Endothelial cell of umbilical vein (primary cell): ENCODE results near the gene CYB5R2. TPM values are rescaled to one million over a fixed set of nuclear protein-coding genes. Genes with fewer than 3 reads are reported as not detected.

Experiments used
- BruUV-seq: library from RNA; stranded (reverse); fragments of 400-500 nt; replicated peaks from 2 replicates; lab custom pipeline; 2021; lab: Mats Ljungman, UMichigan
- CTCF ChIA-PET: fragments of 300-600, 350-600 bp; sonication (Branson Sonifier 250); formaldehyde crosslinking; loops from one replicate; lab custom pipeline; 2021; ENCODE audit warnings: antibody characterized with exemption, inconsistent platforms; lab: Charles Lee
- POLR2A ChIA-PET: fragments of 300-600, 350-600 bp; sonication (Branson Sonifier 250); formaldehyde crosslinking; loops from one replicate; lab custom pipeline; 2021; ENCODE audit warnings: antibody characterized with exemption, inconsistent platforms; lab: Charles Lee
- DNase-seq: peaks from one replicate; pipeline ENCODE4 v3.0.0-alpha.2; 2011; ENCODE audit warnings: low read depth, low spot score
- FAIRE-seq: peaks from 2 replicates; lab custom pipeline; 2011; peaks lifted over from hg19 to GRCh38; lab: Jason Lieb, UNC
- H2AFZ ChIP-seq: 2 replicates; pipeline ENCODE4 v1.6.0; 2012; ENCODE audit warnings: low read depth, low read length, control low read depth, inconsistent platforms
- H3K27ac ChIP-seq: 2 replicates; pipeline ENCODE4 v1.5.1; 2011; ENCODE audit warnings: low read depth, mild to moderate bottlenecking, control low read depth, low read length, moderate library complexity; ENCODE audit not compliant: insufficient read depth
- H3K27me3 ChIP-seq, 2 experiments: 2 replicates each; pipeline versions ENCODE4 v1.6.0 to v1.6.1; 2011; ENCODE audit warnings: low read length in 2 of 2, mixed read lengths in 1 of 2; ENCODE audit not compliant: control insufficient read depth in 2 of 2, insufficient read depth in 2 of 2
- H3K36me3 ChIP-seq, 2 experiments: 2 replicates in 1 of 2; 3 replicates in 1 of 2; pipeline ENCODE4 v1.5.1; 2011; ENCODE audit warnings: low read length in 2 of 2, mild to moderate bottlenecking in 1 of 2, moderate library complexity in 1 of 2; ENCODE audit not compliant: control insufficient read depth in 2 of 2, insufficient read depth in 2 of 2; ENCODE audit errors: extremely low read depth in 1 of 2
- H3K4me1 ChIP-seq: 3 replicates; pipeline ENCODE4 v1.5.1; 2011; ENCODE audit warnings: mild to moderate bottlenecking, low read length; ENCODE audit not compliant: control insufficient read depth, insufficient read depth; ENCODE audit errors: extremely low read depth
- H3K4me2 ChIP-seq: 2 replicates; pipeline ENCODE4 v1.6.1; 2011; ENCODE audit warnings: low read length, control low read depth, mixed read lengths; ENCODE audit not compliant: insufficient read depth
- H3K4me3 ChIP-seq, 3 experiments: fragments of 200-600 bp in 1 of 3; sonication (generic), shearing (Covaris generic) in 1 of 3; replicated peaks in 1 of 3; 2 replicates each; pipeline ENCODE4 v1.5.1; 2011 to 2016; ENCODE audit warnings: control low read depth in 3 of 3, low read length in 3 of 3, mild to moderate bottlenecking in 2 of 3, inconsistent platforms in 1 of 3, low read depth in 1 of 3, moderate library complexity in 1 of 3; ENCODE audit not compliant: insufficient read depth in 1 of 3
- H3K79me2 ChIP-seq: 2 replicates; pipeline ENCODE4 v1.6.0; 2012; ENCODE audit warnings: low read length, inconsistent platforms; ENCODE audit not compliant: control insufficient read depth, insufficient read depth
- H3K9ac ChIP-seq: replicated peaks from 2 replicates; pipeline ENCODE3; 2011; ENCODE audit warnings: low read length, control low read depth; ENCODE audit not compliant: insufficient read depth; ENCODE audit errors: extremely low read depth
- H3K9me1 ChIP-seq: replicated peaks from 3 replicates; pipeline ENCODE4 v1.6.0; 2011; ENCODE audit warnings: mild to moderate bottlenecking, low read length; ENCODE audit not compliant: control insufficient read depth, insufficient read depth; ENCODE audit errors: extremely low read depth
- H3K9me3 ChIP-seq: replicated peaks from 2 replicates; pipeline ENCODE4 v1.5.1; 2012; ENCODE audit warnings: low read length, inconsistent platforms; ENCODE audit not compliant: control insufficient read depth, insufficient read depth
- H4K20me1 ChIP-seq: replicated peaks from 2 replicates; pipeline ENCODE3; 2011; ENCODE audit warnings: mild to moderate bottlenecking, low read length; ENCODE audit not compliant: control insufficient read depth, insufficient read depth; ENCODE audit errors: extremely low read depth
- EZH2 ChIP-seq: IDR thresholded peaks from 2 replicates; pipeline ENCODE4 v1.6.1; 2012; ENCODE audit warnings: borderline replicate concordance, low read depth, mild to moderate bottlenecking, moderate library complexity, low read length, inconsistent platforms; ENCODE audit not compliant: severe bottlenecking
- FOS ChIP-seq: IDR thresholded peaks from 2 replicates; pipeline ENCODE4 v1.6.1; 2011; ENCODE audit warnings: mild to moderate bottlenecking, low read length, moderate library complexity, borderline replicate concordance; ENCODE audit not compliant: insufficient read depth
- GATA2 ChIP-seq: IDR thresholded peaks from 2 replicates; pipeline ENCODE4 v1.7.0; 2011; ENCODE audit warnings: low read depth, mild to moderate bottlenecking, moderate library complexity, mixed read lengths, low read length; ENCODE audit not compliant: insufficient read length, insufficient read depth
- JUN ChIP-seq: IDR thresholded peaks from 2 replicates; pipeline ENCODE4 v1.6.1; 2011; ENCODE audit warnings: borderline replicate concordance, low read depth; ENCODE audit not compliant: insufficient read length, insufficient read depth
- MYC ChIP-seq: IDR thresholded peaks from one replicate; pipeline ENCODE4 v1.6.1; 2011; ENCODE audit warnings: mild to moderate bottlenecking, low read depth, low read length
- POLR2A ChIP-seq: IDR thresholded peaks from 2 replicates; pipeline ENCODE4 v1.6.1; 2012; ENCODE audit warnings: low read depth, mild to moderate bottlenecking, control low read depth, low read length
- POLR2AphosphoS5 ChIP-seq: IDR thresholded peaks from 2 replicates; pipeline ENCODE4 v1.6.1; 2012; ENCODE audit warnings: low read depth, mild to moderate bottlenecking, control low read depth, low read length, moderate library complexity; ENCODE audit not compliant: insufficient read depth
- dilution Hi-C: fragments of 300-500 bp; cut with MboI; formaldehyde crosslinking; loops from one replicate; pipeline ENCODE4 v1.15.0; 2019; ENCODE audit warnings: low sequenced_read_pairs; ENCODE audit not compliant: extremely low pct_ligation_motif_present
- intact Hi-C: fragments of 100-400 bp; cut with micrococcal nuclease; formaldehyde crosslinking; loops from one replicate; pipeline ENCODE4 v1.10.0; 2022
- polyA plus RNA-seq, 4 experiments: library from polyadenylated mRNA; depleted of rRNA in 3 of 4; stranded (reverse) in 3 of 4; unstranded in 1 of 4; fragments of >200 nt; gene quantifications; 2 replicates each; pipeline versions ENCODE4 v1.2.1 to v1.2.3, GENCODE V29; 2011 to 2012; ENCODE audit warnings: missing spikeins in 1 of 4
- total RNA-seq: library from RNA; stranded (reverse); gene quantifications from 2 replicates; pipeline ENCODE4 v1.2.3, GENCODE V29; 2021
- TF ChIP-seq, protein P1 (sequence below): IDR thresholded peaks from 2 replicates; pipeline ENCODE4 v1.6.1; 2011; ENCODE audit not compliant: insufficient read depth, insufficient read length
- TF ChIP-seq, protein P2 (sequence below), 2 donors: IDR thresholded peaks; 1 replicate in 1 of 2; 2 replicates in 1 of 2; pipeline ENCODE4 v1.5.1; 2011; ENCODE audit warnings: low read length in 2 of 2, mild to moderate bottlenecking in 2 of 2, moderate library complexity in 2 of 2, control low read depth in 1 of 2, inconsistent platforms in 1 of 2, low read depth in 1 of 2; ENCODE audit not compliant: insufficient read depth in 1 of 2; ENCODE audit errors: extremely low read depth in 1 of 2

Gene CYB5R2
- total and polyA plus RNA-seq, 2 donors (not counting 3 experiments of a cell fraction or from before 2014, with no cell fraction given) = 4.8 to 5.0 TPM

DNA sequence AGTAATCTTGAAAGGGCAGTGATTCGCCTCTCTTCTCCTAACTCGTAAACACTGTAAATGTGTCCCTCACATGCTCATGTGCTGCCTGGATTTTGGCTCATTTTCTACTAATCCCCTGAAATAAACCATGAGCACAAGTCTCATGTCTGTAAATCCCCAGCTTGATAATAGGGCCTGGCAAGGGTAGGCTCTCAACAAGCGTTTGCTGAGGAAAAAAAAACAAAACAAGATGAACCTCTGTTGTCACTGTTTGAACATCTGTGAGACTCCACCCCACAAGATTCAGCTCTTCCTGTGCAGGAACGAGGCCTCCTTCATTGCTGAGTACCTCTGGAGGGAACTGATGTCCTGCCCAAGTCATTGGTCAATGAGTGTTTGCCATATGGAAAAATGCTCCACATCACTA, 4.5 kb upstream of the CYB5R2 start:
- TF ChIP-seq, protein P1, sequence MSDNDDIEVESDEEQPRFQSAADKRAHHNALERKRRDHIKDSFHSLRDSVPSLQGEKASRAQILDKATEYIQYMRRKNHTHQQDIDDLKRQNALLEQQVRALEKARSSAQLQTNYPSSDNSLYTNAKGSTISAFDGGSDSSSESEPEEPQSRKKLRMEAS = no peak
- TF ChIP-seq, protein P2, sequence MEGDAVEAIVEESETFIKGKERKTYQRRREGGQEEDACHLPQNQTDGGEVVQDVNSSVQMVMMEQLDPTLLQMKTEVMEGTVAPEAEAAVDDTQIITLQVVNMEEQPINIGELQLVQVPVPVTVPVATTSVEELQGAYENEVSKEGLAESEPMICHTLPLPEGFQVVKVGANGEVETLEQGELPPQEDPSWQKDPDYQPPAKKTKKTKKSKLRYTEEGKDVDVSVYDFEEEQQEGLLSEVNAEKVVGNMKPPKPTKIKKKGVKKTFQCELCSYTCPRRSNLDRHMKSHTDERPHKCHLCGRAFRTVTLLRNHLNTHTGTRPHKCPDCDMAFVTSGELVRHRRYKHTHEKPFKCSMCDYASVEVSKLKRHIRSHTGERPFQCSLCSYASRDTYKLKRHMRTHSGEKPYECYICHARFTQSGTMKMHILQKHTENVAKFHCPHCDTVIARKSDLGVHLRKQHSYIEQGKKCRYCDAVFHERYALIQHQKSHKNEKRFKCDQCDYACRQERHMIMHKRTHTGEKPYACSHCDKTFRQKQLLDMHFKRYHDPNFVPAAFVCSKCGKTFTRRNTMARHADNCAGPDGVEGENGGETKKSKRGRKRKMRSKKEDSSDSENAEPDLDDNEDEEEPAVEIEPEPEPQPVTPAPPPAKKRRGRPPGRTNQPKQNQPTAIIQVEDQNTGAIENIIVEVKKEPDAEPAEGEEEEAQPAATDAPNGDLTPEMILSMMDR (IDR thresholded peaks at IDR 0.05; ENCODE audit: extremely low read depth in 1 of 2, insufficient read depth in 1 of 2, low read depth in 1 of 2, low read length in 2 of 2) = no peak
- TF ChIP-seq POLR2A = no peak
- TF ChIP-seq EZH2 = no peak
- no peak for TF ChIP-seq FOS
- TF ChIP-seq MYC = no peak
- no peak for TF ChIP-seq GATA2
- TF ChIP-seq JUN = no peak
- no peak for TF ChIP-seq POLR2AphosphoS5
- H3K27ac ChIP-seq = no peak overlapping the region
- no peaks in the 10 kb centered on the region for H3K36me3 ChIP-seq
- DNase-seq (no peak), FAIRE-seq (no peak)
- no TSS peak for BruUV-seq
- dilution Hi-C loops (no loop called here), intact Hi-C loops (no loop called here)
- no peak overlapping the region for H3K4me2 ChIP-seq
- H3K4me1 ChIP-seq = peaks cover 4% of the 10 kb centered on the region
- H3K79me2 ChIP-seq = no peaks in the 10 kb centered on the region
- ChIA-PET CTCF (interaction anchor here (1.6 to 2.8 kb wide), 3 partner anchors 17 to 106 kb away, joined by 3 to 10 read pairs (median 7); no protein-coding TSS in a partner anchor), POLR2A (no interaction called here)
- H3K9ac ChIP-seq = no peak overlapping the region
- H4K20me1 ChIP-seq = no peaks in the 10 kb centered on the region
- no peak overlapping the region for H2AFZ ChIP-seq
- peaks cover 9 to 10% of the 10 kb centered on the region in 2 experiments for H3K27me3 ChIP-seq
- H3K9me3 ChIP-seq = no peaks in the 10 kb centered on the region
- no peaks in the 10 kb centered on the region for H3K9me1 ChIP-seq
- H3K4me3 ChIP-seq = no peak overlapping the region
